ENCODE data around the gene EID1.

- no peak for TF ChIP-seq CTCF (IDR thresholded peaks at IDR 0.05; ENCODE audit: low read length)
- TF ChIP-seq EZH2 (IDR thresholded peaks at IDR 0.05; ENCODE audit: borderline replicate concordance, low read length) = no peak
Measured at GRCh38 chr15:48899793-48900192, 21.9 kb downstream of the EID1 start.

All from OCI-LY1 (cell line).